GM12872 (cell line): ENCODE results near the gene ROBO1.

Experiments
- TF ChIP-seq, protein P1 (sequence below): IDR thresholded peaks from 3 replicates; pipeline ENCODE4 v1.5.1; 2011; ENCODE audit warnings: low read depth, mild to moderate bottlenecking, low read length, moderate library complexity; ENCODE audit not compliant: insufficient read depth

ROBO1 gene

DNA sequence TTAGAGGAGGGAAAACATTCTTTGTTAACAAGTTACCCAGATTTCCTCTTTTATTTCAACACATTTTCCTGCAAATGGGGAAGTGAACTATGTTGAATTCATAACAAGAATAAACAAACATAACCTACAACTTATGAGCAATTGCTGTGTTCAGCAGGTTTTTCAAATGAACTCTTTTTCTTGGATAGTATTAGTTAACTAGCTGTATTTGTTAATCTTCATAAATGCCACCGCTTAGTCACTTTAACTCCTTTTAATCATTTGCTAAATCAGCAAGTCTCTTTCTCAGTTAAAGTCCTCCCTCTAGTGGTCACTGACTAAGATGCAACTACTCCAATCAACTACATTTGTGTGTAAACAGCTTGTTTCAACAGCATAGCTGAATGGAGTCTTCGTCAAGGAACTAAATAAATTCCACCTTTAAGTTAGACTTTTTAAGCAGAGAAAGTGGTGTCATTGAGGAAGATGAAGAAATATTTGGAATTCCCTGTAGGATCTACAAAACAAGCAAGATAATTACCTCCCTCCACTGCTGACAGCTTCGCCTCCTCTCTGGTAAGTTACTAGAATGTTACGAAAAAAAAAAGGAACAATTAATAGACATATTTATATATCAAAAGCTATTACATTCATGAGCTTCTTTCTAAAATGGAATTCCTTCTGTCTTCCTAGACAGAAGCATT lies 1122.0 kb downstream of the ROBO1 start:
- TF ChIP-seq, protein P1, sequence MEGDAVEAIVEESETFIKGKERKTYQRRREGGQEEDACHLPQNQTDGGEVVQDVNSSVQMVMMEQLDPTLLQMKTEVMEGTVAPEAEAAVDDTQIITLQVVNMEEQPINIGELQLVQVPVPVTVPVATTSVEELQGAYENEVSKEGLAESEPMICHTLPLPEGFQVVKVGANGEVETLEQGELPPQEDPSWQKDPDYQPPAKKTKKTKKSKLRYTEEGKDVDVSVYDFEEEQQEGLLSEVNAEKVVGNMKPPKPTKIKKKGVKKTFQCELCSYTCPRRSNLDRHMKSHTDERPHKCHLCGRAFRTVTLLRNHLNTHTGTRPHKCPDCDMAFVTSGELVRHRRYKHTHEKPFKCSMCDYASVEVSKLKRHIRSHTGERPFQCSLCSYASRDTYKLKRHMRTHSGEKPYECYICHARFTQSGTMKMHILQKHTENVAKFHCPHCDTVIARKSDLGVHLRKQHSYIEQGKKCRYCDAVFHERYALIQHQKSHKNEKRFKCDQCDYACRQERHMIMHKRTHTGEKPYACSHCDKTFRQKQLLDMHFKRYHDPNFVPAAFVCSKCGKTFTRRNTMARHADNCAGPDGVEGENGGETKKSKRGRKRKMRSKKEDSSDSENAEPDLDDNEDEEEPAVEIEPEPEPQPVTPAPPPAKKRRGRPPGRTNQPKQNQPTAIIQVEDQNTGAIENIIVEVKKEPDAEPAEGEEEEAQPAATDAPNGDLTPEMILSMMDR, result peak; percentile 74

- TF ChIP-seq, protein P1, result no peak
Observed at GRCh38 chr3:78644847-78645246, 1123.0 kb downstream of the ROBO1 start.

- TF ChIP-seq, protein P1, result no peak
Observed at GRCh38 chr3:78642226-78643035, 1125.4 kb downstream of the ROBO1 start.

DNA sequence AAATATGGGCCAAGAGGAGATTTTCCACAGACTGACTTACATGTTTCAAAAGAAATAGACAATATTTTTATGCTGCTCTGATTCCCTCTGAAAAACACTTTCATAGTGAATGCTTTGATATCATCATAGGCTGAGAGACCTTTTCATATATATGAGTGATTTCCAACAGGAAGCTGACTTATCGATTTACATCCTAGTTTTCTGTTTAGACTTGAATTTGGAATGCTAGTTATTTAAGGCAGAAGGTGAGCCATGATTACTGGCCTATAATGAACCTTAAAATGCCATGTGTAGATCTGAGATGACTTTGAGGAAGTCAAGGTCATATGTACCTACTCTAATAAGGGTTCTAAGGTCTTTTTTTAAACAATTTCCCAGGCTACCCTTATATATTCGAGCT lies 1126.1 kb downstream of the ROBO1 start:
- TF ChIP-seq, protein P1, result no peak

DNA sequence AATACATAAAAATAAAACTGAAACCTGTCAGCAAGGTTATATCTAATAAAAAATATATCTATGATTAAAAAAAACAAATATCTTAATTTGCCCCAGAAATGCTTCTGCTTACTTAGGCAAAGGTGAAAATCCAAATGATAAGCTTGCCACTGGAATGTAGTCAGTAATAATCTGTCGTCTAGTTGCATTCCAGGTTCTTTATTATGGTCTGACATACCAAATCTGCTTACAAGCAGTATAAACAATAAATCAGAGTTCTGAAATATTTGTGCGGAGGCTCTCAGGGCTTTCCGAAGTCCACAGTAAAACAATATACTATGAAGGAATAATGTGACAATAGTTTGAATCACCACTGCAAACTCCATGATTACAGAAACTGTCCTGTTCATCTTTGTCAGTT lies 1133.5 kb downstream of the ROBO1 start:
- TF ChIP-seq, protein P1, result no peak

DNA sequence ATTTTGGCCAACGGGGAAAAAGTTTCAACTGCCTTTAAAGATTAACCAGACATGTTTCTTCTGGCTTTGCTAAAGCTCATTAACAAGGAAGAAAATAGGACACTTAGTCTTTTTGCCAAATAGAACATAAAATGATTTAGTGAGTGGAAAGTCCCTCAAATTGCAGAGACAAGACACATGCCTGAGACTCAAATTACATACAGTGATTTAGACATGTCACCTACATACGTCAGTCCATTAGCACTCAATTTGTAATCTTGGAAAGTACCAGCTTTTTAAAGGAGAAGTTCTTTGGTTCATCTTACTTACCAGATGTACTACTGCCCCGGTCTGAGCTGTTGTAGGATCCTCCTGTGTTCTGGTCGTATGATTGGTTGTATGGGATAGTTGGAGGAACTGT lies 1134.2 kb downstream of the ROBO1 start:
- TF ChIP-seq, protein P1, result no peak

GRCh38 chr3:78632925-78633553 lies 1134.8 kb downstream of the ROBO1 start:
- TF ChIP-seq, protein P1, result no peak
